GM12878 (cell line): ENCODE data around the gene PRTN3. TPM values are rescaled to one million over a fixed set of nuclear protein-coding genes. Genes with fewer than 3 reads are reported as not detected.

ENCODE experiments used
- ATF2 ChIP-seq: IDR thresholded peaks from 2 replicates; pipeline ENCODE4 v1.6.1; 2012; ENCODE audit warnings: low read length, inconsistent platforms
- EGR1 ChIP-seq, 2 experiments: IDR thresholded peaks; 1 replicate in 1 of 2; 2 replicates in 1 of 2; pipeline ENCODE4 v1.6.1; 2011 to 2012; ENCODE audit warnings: low read depth in 2 of 2, low read length in 2 of 2, borderline replicate concordance in 1 of 2, mild to moderate bottlenecking in 1 of 2, moderate library complexity in 1 of 2
- MAX ChIP-seq: IDR thresholded peaks from 2 replicates; pipeline ENCODE4 v1.6.1; 2012; ENCODE audit warnings: low read depth, low read length, improper control_type of control experiment
- POLR2AphosphoS2 ChIP-seq: IDR thresholded peaks from 2 replicates; pipeline ENCODE4 v1.6.1; 2011; ENCODE audit warnings: low read depth, mild to moderate bottlenecking, low read length, improper control_type of control experiment, moderate library complexity
- RELB ChIP-seq: fragments of 450-650 bp; IDR thresholded peaks from 2 replicates; pipeline ENCODE4 v1.6.1; 2017; ENCODE audit warnings: low read depth, mild to moderate bottlenecking, moderate library complexity
- REST ChIP-seq: IDR thresholded peaks from 2 replicates; pipeline ENCODE4 v1.6.1; 2012; ENCODE audit warnings: mild to moderate bottlenecking, low read depth, low read length
- SMAD1 ChIP-seq: fragments of 450-650 bp; IDR thresholded peaks from 2 replicates; pipeline ENCODE4 v1.6.1; 2018; ENCODE audit warnings: mild to moderate bottlenecking, low read depth; ENCODE audit not compliant: partially characterized antibody
- SMAD5 ChIP-seq: IDR thresholded peaks from 2 replicates; pipeline ENCODE4 v1.6.1; 2016; ENCODE audit warnings: antibody characterized with exemption, low read depth
- SUZ12 ChIP-seq: fragments of 200-600 bp; sonication (generic); IDR thresholded peaks from one replicate; pipeline ENCODE4 v1.6.1; 2018; ENCODE audit warnings: antibody characterized with exemption, mild to moderate bottlenecking; ENCODE audit not compliant: unreplicated experiment
- polyA plus RNA-seq, 11 experiments: library from polyadenylated mRNA; depleted of rRNA in 4 of 11; unstranded in 6 of 11; stranded (reverse) in 5 of 11; fragments of >200 nt; fragmentation: Nextera tagmentation in 4 of 11; fragmentation: Illumina TruSeq in 1 of 11; extraction: Ambion mirVana in 4 of 11; extraction: Trizol in 1 of 11; gene quantifications; 1 replicate in 1 of 11; 2 replicates in 10 of 11; pipeline versions ENCODE4 v1.2.1 to v1.2.3, GENCODE V29; 2011 to 2016; ENCODE audit warnings: inconsistent platforms in 2 of 11, missing spikeins in 2 of 11, low read depth in 1 of 11
- total RNA-seq, 4 experiments: library from RNA; depleted of rRNA in 3 of 4; stranded (reverse); fragments of >200 nt in 3 of 4; fragmentation: Illumina TruSeq in 1 of 4; extraction: Trizol in 1 of 4; gene quantifications; 2 replicates each; pipeline versions ENCODE4 v1.2.1 to v1.2.3, GENCODE V29; 2013 to 2021
- TF ChIP-seq, protein P1 (sequence below): fragments of 450-650 bp; IDR thresholded peaks from 2 replicates; pipeline ENCODE4 v1.6.1; 2017; ENCODE audit warnings: mild to moderate bottlenecking, moderate library complexity
- TF ChIP-seq, protein P2 (sequence below): fragments of 450-650 bp; IDR thresholded peaks from 2 replicates; pipeline ENCODE4 v1.6.1; 2017; ENCODE audit warnings: mild to moderate bottlenecking, low read depth, inconsistent platforms; ENCODE audit not compliant: poor library complexity, severe bottlenecking

The PRTN3 gene
- total and polyA plus RNA-seq, 10 of the 15 experiments (the other 5 are each of a cell fraction or from before 2014, with no cell fraction given): 0.08 TPM; not detected in 9

GRCh38 chr19:827710-828321, 13.0 kb upstream of the PRTN3 start, which contains the start of gene AZU1 (continued):
- TF ChIP-seq, protein P1, sequence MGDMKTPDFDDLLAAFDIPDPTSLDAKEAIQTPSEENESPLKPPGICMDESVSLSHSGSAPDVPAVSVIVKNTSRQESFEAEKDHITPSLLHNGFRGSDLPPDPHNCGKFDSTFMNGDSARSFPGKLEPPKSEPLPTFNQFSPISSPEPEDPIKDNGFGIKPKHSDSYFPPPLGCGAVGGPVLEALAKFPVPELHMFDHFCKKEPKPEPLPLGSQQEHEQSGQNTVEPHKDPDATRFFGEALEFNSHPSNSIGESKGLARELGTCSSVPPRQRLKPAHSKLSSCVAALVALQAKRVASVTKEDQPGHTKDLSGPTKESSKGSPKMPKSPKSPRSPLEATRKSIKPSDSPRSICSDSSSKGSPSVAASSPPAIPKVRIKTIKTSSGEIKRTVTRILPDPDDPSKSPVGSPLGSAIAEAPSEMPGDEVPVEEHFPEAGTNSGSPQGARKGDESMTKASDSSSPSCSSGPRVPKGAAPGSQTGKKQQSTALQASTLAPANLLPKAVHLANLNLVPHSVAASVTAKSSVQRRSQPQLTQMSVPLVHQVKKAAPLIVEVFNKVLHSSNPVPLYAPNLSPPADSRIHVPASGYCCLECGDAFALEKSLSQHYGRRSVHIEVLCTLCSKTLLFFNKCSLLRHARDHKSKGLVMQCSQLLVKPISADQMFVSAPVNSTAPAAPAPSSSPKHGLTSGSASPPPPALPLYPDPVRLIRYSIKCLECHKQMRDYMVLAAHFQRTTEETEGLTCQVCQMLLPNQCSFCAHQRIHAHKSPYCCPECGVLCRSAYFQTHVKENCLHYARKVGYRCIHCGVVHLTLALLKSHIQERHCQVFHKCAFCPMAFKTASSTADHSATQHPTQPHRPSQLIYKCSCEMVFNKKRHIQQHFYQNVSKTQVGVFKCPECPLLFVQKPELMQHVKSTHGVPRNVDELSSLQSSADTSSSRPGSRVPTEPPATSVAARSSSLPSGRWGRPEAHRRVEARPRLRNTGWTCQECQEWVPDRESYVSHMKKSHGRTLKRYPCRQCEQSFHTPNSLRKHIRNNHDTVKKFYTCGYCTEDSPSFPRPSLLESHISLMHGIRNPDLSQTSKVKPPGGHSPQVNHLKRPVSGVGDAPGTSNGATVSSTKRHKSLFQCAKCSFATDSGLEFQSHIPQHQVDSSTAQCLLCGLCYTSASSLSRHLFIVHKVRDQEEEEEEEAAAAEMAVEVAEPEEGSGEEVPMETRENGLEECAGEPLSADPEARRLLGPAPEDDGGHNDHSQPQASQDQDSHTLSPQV: no peak
- TF ChIP-seq SMAD5: no peak
- TF ChIP-seq ATF2: no peak
- no peak for TF ChIP-seq MAX
- TF ChIP-seq, protein P2, sequence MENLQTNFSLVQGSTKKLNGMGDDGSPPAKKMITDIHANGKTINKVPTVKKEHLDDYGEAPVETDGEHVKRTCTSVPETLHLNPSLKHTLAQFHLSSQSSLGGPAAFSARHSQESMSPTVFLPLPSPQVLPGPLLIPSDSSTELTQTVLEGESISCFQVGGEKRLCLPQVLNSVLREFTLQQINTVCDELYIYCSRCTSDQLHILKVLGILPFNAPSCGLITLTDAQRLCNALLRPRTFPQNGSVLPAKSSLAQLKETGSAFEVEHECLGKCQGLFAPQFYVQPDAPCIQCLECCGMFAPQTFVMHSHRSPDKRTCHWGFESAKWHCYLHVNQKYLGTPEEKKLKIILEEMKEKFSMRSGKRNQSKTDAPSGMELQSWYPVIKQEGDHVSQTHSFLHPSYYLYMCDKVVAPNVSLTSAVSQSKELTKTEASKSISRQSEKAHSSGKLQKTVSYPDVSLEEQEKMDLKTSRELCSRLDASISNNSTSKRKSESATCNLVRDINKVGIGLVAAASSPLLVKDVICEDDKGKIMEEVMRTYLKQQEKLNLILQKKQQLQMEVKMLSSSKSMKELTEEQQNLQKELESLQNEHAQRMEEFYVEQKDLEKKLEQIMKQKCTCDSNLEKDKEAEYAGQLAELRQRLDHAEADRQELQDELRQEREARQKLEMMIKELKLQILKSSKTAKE: no peak
- no peak for TF ChIP-seq RELB
- no peak for TF ChIP-seq POLR2AphosphoS2
- no peak for TF ChIP-seq SMAD1
- TF ChIP-seq REST: no peak
- TF ChIP-seq EGR1 (IDR thresholded peaks at IDR 0.05; ENCODE audit: borderline replicate concordance in 1 of 2, low read depth in 2 of 2, low read length in 2 of 2): no peak
- no peak for TF ChIP-seq SUZ12
